GOT3 (cell line): ENCODE measurements around the gene IL22.

ENCODE experiments used
- DNase-seq: peaks from one replicate; lab custom pipeline; 2025; ENCODE audit warnings: mixed read lengths; lab: John Stamatoyannopoulos, UW

The IL22 gene

GRCh38 chr12:68253504-68253903 is at the start of gene IL22:
Gene IL22, minus strand, starts transcription at chr12:68253604. Its CDS starts 156 bp downstream, at chr12:68253448.
- no peak for DNase-seq

DNA sequence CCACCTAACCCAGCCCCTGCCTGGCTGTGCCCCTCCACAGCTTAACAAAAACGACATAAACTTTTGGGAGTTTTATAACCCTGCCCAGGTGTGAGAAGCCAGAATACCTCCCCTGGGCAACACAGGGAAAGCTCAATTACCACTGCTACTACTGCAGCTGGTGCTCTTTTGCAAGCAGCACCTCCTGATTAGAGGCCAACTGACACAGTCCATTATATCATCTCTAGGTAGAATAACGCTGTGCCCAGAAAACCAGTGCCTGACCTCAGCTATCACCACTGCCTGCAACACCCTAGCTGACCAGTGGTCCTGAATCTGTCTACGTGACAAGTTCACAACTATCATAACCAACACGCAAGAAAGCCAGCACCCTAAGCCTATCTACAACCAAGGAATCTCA is 44.5 kb upstream of the IL22 start:
- DNase-seq, result no peak

DNA sequence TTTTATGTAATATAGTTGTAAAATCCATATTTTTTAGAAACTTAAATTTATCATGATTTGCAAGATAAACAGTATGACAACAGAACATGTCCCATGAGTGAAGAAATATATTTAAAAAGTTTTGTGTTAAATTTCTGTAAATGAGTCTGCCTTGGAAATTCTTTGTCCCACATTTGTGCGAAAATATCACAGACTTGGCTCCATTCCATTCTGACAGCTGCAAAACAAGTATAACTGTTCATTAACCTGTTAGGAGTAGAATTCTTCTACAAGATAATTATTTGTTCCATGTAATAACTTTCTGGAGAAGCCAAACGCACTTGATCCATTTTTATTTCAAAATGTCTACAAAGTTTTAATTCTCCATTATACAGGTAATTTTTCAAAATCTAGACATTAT is 40.8 kb upstream of the IL22 start:
- no peak for DNase-seq

DNA sequence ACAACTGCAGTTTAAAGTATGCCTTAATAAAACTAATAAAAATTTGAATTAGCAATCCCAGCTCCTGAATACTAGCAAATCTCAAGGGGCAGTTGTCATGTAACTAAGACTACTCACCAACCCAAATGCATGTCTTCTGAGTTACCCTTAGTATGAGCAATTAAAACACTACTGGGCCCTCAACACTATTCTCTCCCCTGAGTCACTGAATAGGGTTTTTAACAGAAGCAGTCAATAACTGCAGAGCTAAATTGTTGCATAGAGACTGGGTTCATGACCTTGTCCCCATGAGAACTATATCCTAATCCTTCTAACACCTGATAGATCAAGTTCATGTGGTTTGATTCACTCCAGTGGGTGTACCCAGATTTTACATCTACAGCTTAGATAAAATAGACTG is 39.9 kb upstream of the IL22 start:
- DNase-seq, result no peak

DNA sequence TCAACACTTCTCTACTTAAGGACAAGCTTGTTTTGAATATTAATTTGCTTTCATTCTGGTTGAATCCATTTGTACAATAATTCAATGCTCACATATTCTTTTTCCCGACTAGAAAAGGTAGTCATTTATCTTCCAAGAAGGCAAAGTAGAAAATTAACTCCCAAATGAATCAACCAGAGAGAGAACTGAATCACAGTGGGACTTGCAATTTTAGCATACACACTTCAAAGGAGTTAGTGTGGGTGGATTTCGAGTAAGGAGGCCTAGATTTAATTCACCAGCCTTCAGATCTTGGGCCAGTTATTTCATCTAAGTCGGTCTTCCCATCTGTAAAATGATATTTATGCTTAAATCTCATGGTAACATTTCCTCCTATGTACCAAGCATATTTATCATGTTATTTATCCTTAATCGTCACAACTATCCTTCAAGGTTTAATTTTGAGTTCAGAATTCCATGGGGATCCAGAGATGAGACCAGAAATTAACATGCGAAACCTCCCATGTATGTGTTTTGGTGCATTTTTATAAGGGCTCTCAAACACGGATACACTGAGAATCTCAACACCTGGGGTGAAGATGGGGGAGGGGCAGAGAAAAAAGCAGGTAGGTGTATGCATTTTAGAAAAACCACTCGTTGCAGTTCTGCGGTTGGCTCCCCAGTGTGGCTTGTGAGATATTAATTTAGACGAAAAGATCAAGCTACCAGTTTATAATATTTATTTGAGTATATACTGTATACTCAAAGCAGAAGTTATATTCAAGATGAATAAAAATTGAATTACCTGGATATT is 38.9 kb upstream of the IL22 start:
- DNase-seq, result no peak

DNA sequence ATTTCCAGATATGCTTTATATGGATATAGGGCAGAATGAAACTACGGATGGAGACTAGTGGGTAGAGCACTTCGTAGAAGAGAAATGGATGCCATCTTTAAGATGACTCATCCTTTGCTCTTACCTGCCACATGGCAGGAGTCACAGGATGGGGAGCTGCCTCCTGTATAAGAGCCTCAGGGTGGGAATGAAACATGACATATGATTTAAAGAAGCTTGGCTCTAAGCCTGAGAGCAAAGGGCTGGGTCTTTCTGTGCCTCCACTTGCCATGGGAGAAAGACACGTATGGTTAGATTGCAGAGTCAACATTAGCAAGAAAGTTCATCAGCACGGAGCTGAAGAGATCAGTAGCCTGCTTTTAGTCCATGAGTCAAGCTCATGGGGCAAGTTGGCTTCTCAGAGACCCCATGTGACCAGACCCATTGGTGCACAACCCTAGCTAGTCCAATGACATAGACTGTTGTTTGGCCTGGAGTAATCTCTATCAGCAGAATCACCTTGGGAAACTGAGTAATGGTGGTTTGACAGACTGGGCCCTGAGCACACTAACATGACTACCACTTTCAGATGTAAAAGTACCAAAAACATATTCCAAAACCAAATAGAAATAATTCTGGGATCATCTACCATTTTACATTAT is 38.1 kb upstream of the IL22 start:
- DNase-seq, result no peak

DNA sequence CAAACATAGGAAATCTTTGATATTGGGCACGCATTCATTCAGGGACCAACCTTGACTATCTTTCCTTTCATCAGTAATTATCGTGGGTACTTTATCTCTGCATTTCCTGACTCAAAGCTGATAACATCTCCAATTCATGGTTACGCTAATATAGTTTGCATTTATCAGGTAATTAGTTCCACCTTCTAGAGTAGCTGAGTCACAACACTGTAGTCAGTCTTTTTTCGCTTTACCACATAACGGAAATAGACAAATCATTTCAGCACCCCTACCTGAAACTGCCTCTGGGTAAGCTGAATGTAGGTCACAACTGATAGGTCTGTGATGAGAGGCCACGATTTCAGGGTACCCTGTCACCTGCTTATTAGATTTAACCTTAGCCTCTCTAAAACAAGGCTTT is 36.7 kb upstream of the IL22 start:
- DNase-seq, result no peak

GRCh38 chr12:68287106-68287505 is 33.7 kb upstream of the IL22 start:
- DNase-seq, result no peak

GRCh38 chr12:68286396-68286795 is 33.0 kb upstream of the IL22 start:
- DNase-seq, result no peak

DNA sequence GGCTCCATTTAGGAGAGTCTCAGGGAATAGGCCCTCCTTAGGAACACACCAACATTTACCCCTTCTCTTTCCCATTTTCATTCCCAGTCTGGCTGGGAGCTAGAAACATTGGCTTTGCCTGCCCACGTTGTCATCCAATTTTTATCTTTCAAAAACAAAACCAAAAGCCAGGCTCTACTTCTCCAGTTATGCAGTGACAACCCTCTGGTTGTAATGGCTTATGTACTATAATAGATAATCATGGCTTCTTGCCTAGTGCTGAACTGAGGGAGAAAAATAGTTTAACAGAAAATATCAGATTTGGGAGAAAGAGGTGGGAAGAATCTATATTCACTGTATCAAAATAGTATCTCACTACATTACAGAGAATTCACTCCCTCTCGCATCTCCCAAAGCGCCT is 32.1 kb upstream of the IL22 start:
- no peak for DNase-seq

- no peak for DNase-seq
These were observed 28.1 kb upstream of the IL22 start for GRCh38 chr12:68281322-68282077.

GRCh38 chr12:68280240-68280639 is 26.8 kb upstream of the IL22 start:
- no peak for DNase-seq

DNA sequence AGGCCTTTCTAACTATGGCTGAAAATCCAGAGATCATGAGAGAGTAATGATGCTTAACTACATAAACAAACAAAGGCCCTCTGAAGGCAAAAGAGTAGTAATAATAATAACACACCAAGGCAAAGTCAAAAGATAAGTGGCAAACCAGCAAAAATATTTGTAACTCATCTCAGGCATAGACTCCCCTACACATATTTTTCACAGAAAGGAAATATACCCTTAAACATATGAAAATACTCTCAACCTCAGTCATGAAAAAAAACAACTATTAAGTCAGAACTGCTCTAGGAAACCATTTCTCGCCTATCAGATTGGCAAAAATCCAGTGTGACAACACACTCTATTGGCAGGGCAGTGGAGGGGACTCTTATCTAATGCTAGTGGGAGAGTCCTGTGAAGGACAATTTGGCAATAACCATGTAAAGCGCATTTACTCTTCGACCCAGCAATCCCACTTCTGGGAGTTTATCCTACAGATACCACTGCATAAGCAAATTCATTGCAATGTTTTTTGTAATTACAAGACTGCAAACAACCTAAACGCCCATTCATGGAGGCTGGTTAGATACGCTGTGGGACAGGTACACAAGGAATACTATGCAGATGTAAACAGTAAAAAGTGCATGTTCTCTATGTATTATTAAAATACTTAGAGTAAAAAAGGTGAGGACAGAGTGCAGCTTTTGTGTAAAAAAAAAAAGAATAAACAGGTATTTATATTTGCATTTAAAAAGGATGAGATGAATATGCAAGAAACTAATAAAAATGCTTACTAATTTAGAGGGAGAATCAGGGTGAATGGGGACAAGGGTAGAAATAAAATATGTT is 26.0 kb upstream of the IL22 start:
- DNase-seq, result no peak

GRCh38 chr12:68276402-68276930 is 23.1 kb upstream of the IL22 start:
- DNase-seq, result no peak

- no peak for DNase-seq
These were observed 19.3 kb upstream of the IL22 start for GRCh38 chr12:68272732-68273131.

DNA sequence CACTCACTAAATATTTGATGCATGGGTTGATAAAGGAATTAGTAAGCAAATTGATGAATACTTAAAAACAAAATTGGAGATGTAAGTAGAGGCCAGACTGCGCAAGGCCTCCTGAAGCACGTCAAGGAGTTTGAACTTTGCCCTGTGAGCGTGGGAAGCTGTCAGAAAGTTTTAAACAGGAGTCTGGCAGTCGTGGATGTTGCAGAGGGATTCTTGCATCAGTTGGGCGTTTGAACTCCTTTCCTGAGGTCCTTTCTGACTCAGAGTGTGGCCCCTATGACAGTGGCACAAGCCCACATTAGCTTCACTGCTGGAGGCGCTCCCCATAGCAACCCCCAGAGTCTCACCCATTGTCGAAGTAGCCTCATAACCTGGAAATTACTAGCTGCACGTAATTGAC is 17.9 kb upstream of the IL22 start:
- no peak for DNase-seq

GRCh38 chr12:68270358-68270757 is 17.0 kb upstream of the IL22 start:
- DNase-seq, result no peak

DNA sequence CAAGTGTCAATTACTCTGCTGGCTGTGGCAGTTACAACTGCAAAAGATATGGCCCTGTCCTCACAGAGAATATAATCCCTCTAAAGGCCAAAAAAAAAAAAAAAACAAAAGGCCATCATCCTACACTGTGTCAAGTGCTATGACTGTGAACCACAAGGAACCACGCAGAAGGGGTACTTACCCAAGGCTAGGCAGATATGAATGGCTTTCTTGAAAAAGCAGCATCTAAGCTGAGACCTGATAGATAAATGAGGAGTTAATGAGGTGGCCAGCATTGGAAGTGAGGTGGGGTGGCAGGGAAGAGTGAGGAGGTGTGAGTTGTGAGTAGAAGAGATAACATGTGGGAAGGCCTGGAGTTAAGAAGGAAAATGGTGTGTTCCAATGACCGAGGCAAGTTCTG is 16.4 kb upstream of the IL22 start:
- no peak for DNase-seq

DNA sequence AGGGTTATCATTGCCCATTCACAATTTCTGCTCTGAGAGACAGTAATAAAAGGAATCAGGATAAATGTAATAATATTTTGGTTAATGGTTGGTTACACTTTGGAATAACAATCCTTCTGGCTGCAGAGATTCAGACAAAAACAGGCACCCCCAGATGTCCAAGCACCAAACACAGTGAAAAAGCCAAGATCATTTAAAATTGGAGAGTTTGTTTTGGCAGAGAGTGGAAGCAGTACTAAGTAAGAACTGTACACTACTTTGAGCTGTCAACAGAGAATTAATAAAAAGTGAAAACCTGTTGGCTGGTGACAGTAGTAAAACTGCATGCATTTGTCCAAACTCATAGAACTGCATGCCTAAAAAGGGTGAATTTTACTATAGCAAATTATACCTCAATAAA is 15.6 kb upstream of the IL22 start:
- DNase-seq, result no peak

GRCh38 chr12:68267892-68268396 is 14.5 kb upstream of the IL22 start:
- DNase-seq, result no peak

DNA sequence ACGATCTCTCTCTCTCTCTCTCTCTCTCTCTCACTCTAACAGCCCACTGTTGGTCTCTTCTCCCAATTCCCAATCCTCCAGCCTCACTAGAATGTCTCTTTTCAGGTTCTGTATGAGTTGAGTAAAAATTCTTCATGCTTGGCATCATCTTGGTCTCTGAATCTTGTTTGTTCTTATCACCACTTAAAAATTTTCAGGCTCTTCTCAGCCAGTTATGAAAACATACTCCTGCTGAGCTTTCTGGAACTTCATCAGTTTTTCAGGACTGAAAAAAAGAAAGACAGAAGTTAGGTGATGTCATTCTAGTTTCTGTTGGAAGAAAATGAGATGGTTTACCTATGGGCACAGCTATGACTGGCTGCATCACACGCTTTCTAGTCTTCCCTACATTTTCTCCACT is 11.5 kb upstream of the IL22 start:
- DNase-seq, result no peak
